ENCODE measurements around the gene DMBT1. TPM values are rescaled to one million over a fixed set of nuclear protein-coding genes. Genes with fewer than 3 reads are reported as not detected.

DMBT1 gene
- total and polyA plus RNA-seq, 2 donors (not counting 1 experiment from before 2014, with no cell fraction given), result not detected

GRCh38 chr10:122655524-122656307 is 95.2 kb downstream of the DMBT1 start:
- TF ChIP-seq EZH2 (IDR thresholded peaks at IDR 0.05; ENCODE audit: borderline replicate concordance, insufficient read depth, low read depth, low read length, poor library complexity, severe bottlenecking) (no peak), CTCF (IDR thresholded peaks at IDR 0.05) (no peak)
- CTCF ChIA-PET, result no interaction called here
- no peak overlapping the region for H3K9ac ChIP-seq (ENCODE audit: low read length)
- H3K4me3 Mint-ChIP-seq, result no peak overlapping the region
- H3K9me3 Mint-ChIP-seq (ENCODE audit: insufficient read depth), result no peaks in the 10 kb centered on the region
- 92% methylated on average over 6 of the region's 9 CpGs for WGBS (ENCODE audit: insufficient coverage)
- no peak for DNase-seq
- no peaks in the 10 kb centered on the region for H3K79me2 ChIP-seq (ENCODE audit: control insufficient read depth, insufficient read depth, low read length)
- H3K4me2 ChIP-seq (replicated peaks; ENCODE audit: low read depth, low read length, poor library complexity, severe bottlenecking), result no peak overlapping the region
- H2AFZ ChIP-seq (ENCODE audit: insufficient read depth, low read depth, low read length, poor library complexity, severe bottlenecking), result no peak overlapping the region
- H3K27ac ChIP-seq (ENCODE audit: low read length in 2 of 2), result no peak overlapping the region
- H3K4me3 ChIP-seq (ENCODE audit: control extremely low read depth in 1 of 5, extremely low read depth in 1 of 5, insufficient read depth in 1 of 5, low read depth in 2 of 5, low read length in 4 of 5), result no peak overlapping the region
- H3K27me3 Mint-ChIP-seq, result peaks cover 33% of the 10 kb centered on the region
- no peaks in the 10 kb centered on the region for H3K36me3 ChIP-seq (replicated peaks in 1 of 2; ENCODE audit: control extremely low read depth in 1 of 2, control insufficient read depth in 1 of 2, extremely low read depth in 1 of 2, insufficient read depth in 2 of 2, low read length in 1 of 2)
- POLR2A ChIA-PET, result no interaction called here
- no peak overlapping the region for H3K27ac Mint-ChIP-seq
- intact Hi-C loops (cut with micrococcal nuclease), result no loop called here
- H4K20me1 ChIP-seq (ENCODE audit: control insufficient read depth, insufficient read depth, low read length, poor library complexity, severe bottlenecking), result no peaks in the 10 kb centered on the region
- no peaks in the 10 kb centered on the region for H3K27me3 ChIP-seq (replicated peaks in 1 of 4; ENCODE audit: control extremely low read depth in 1 of 4, control insufficient read depth in 3 of 4, insufficient read depth in 4 of 4, low read length in 3 of 4)
- peaks cover 0 to 6% (median 0%) of the 10 kb centered on the region in 3 donors for H3K9me3 ChIP-seq (ENCODE audit: control extremely low read depth in 1 of 3, control insufficient read depth in 2 of 3, insufficient read depth in 1 of 3, low read length in 2 of 3)
- no peaks in the 10 kb centered on the region for H3K4me1 ChIP-seq (ENCODE audit: control insufficient read depth in 2 of 2, insufficient read depth in 2 of 2, low read length in 2 of 2)
- ATAC-seq (ENCODE audit: low read depth), result no peak
- H3K4me1 Mint-ChIP-seq, result no peaks in the 10 kb centered on the region

- ChIA-PET CTCF (no interaction called here), POLR2A (no interaction called here)
- Histone ChIP-seq H3K4me2 (replicated peaks; ENCODE audit: low read depth, low read length, poor library complexity, severe bottlenecking) (no peak overlapping the region), H3K36me3 (replicated peaks in 1 of 2; ENCODE audit: control extremely low read depth in 1 of 2, control insufficient read depth in 1 of 2, extremely low read depth in 1 of 2, insufficient read depth in 2 of 2, low read length in 1 of 2) (no peaks in the 10 kb centered on the region), H3K27me3 (replicated peaks in 1 of 4; ENCODE audit: control extremely low read depth in 1 of 4, control insufficient read depth in 3 of 4, insufficient read depth in 4 of 4, low read length in 3 of 4) (no peaks in the 10 kb centered on the region), H3K79me2 (ENCODE audit: control insufficient read depth, insufficient read depth, low read length) (no peaks in the 10 kb centered on the region), H3K4me1 (ENCODE audit: control insufficient read depth in 2 of 2, insufficient read depth in 2 of 2, low read length in 2 of 2) (no peaks in the 10 kb centered on the region), H3K9ac (ENCODE audit: low read length) (no peak overlapping the region), H2AFZ (ENCODE audit: insufficient read depth, low read depth, low read length, poor library complexity, severe bottlenecking) (no peak overlapping the region), H4K20me1 (ENCODE audit: control insufficient read depth, insufficient read depth, low read length, poor library complexity, severe bottlenecking) (no peaks in the 10 kb centered on the region), H3K4me3 (ENCODE audit: control extremely low read depth in 1 of 5, extremely low read depth in 1 of 5, insufficient read depth in 1 of 5, low read depth in 2 of 5, low read length in 4 of 5) (no peak overlapping the region), H3K9me3 (ENCODE audit: control extremely low read depth in 1 of 3, control insufficient read depth in 2 of 3, insufficient read depth in 1 of 3, low read length in 2 of 3) (peaks cover 0 to 6% (median 0%) of the 10 kb centered on the region in 3 donors), H3K27ac (ENCODE audit: low read length in 2 of 2) (no peak overlapping the region)
- intact Hi-C loops (cut with micrococcal nuclease), result no loop called here
- no peak for TF ChIP-seq EZH2 (IDR thresholded peaks at IDR 0.05; ENCODE audit: borderline replicate concordance, insufficient read depth, low read depth, low read length, poor library complexity, severe bottlenecking)
- TF ChIP-seq CTCF (IDR thresholded peaks at IDR 0.05), result no peak
- no CpG with 5 or more reads among the region's 2 CpGs for WGBS (ENCODE audit: insufficient coverage)
- Mint-ChIP-seq H3K4me3 (no peak overlapping the region), H3K27ac (no peak overlapping the region), H3K9me3 (ENCODE audit: insufficient read depth) (no peaks in the 10 kb centered on the region), H3K27me3 (peaks cover 33% of the 10 kb centered on the region), H3K4me1 (no peaks in the 10 kb centered on the region)
- DNase-seq, result no peak
- no peak for ATAC-seq (ENCODE audit: low read depth)
Measured at GRCh38 chr10:122656308-122656705, 95.8 kb downstream of the DMBT1 start.

Data from B cell (primary cell).